ENCODE results near the gene HMCN1. TPM values are rescaled to one million over a fixed set of nuclear protein-coding genes. Genes with fewer than 3 reads are reported as not detected.

HMCN1 gene
- total and polyA plus RNA-seq, 2 donors (not counting 1 experiment from before 2014, with no cell fraction given) = 6.8 to 21.0 TPM

DNA sequence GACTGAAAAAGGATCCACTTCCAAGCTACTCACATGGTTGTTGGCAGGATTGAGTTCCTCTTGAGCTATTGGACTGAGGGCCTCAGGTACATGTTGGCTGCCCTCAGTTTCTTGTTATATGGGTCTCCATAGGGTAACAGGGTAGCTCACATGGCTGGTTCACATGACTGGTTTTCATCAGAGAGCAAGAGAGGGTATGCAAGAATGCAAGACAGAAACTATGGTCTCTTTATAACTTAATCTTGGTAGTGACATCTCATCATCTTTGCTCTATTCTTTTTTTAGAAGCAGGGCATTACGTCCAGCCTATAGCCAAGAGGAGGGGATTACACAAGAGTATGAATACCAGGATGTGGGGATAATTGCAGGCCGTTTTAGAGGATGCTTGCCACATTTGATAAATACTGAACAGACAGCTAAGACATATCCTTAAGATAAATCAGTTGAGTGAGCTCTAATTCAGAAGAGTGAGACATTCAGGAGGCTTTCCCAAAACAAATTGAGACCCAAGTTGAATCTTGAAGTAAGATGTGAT lies 100.2 kb downstream of the HMCN1 start:
- Histone ChIP-seq H3K9me3 (ENCODE audit: control insufficient read depth, insufficient read depth, low read depth, low read length) (no peaks in the 10 kb centered on the region), H3K9ac (ENCODE audit: insufficient read depth, low read length) (no peak overlapping the region), H2AFZ (ENCODE audit: low read length) (no peak overlapping the region), H3K4me3 (replicated peaks in 1 of 4; ENCODE audit: control extremely low read depth in 1 of 4, insufficient read depth in 1 of 4, low read depth in 3 of 4, low read length in 4 of 4) (no peak overlapping the region), H3K27ac (ENCODE audit: insufficient read depth, low read length) (no peak overlapping the region), H3K4me2 (ENCODE audit: extremely low read depth, insufficient read depth, low read length) (no peak overlapping the region), H3K27me3 (ENCODE audit: control insufficient read depth, insufficient read depth, low read length) (no peaks in the 10 kb centered on the region), H3K79me2 (ENCODE audit: control insufficient read depth, insufficient read depth, low read length) (no peaks in the 10 kb centered on the region), H3K4me1 (ENCODE audit: control insufficient read depth, extremely low read depth, insufficient read depth, low read length) (no peaks in the 10 kb centered on the region), H3K36me3 (ENCODE audit: control insufficient read depth, insufficient read depth, low read length) (no peaks in the 10 kb centered on the region), H4K20me1 (ENCODE audit: control insufficient read depth, extremely low read depth, insufficient read depth, low read length) (no peaks in the 10 kb centered on the region)
- no peak for TF ChIP-seq EZH2 (IDR thresholded peaks at IDR 0.05; ENCODE audit: low read length, missing control alignments)
- TF ChIP-seq, protein P1, sequence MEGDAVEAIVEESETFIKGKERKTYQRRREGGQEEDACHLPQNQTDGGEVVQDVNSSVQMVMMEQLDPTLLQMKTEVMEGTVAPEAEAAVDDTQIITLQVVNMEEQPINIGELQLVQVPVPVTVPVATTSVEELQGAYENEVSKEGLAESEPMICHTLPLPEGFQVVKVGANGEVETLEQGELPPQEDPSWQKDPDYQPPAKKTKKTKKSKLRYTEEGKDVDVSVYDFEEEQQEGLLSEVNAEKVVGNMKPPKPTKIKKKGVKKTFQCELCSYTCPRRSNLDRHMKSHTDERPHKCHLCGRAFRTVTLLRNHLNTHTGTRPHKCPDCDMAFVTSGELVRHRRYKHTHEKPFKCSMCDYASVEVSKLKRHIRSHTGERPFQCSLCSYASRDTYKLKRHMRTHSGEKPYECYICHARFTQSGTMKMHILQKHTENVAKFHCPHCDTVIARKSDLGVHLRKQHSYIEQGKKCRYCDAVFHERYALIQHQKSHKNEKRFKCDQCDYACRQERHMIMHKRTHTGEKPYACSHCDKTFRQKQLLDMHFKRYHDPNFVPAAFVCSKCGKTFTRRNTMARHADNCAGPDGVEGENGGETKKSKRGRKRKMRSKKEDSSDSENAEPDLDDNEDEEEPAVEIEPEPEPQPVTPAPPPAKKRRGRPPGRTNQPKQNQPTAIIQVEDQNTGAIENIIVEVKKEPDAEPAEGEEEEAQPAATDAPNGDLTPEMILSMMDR (conservative IDR thresholded peaks at IDR 0.05 in 1 of 2, IDR thresholded peaks at IDR 0.05 in 1 of 2; ENCODE audit: low read depth in 1 of 2, low read length in 2 of 2) = no peak
- DNase-seq (ENCODE audit: low read depth in 2 of 2) = no peak

DNA sequence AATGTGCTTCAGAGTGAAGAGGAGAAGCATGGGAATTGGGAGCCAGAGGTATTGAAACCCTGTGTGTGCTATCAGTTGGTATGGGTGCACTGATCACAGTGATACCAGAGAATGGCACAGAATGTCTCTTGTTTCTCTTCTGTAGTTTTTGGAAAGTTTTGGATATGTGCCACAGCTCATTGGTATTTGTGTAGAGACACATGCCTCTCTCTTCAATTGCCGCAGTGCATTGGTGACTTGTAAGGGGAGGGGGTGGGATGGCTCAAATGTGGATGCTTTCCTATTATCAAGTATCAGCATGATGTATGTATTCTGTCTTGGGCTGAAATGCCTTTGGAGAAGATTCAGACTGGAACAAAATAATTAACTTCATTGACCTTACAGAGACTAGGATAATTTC lies 101.0 kb downstream of the HMCN1 start:
- no peak overlapping the region for H3K4me2 ChIP-seq (ENCODE audit: extremely low read depth, insufficient read depth, low read length)
- H3K9ac ChIP-seq (ENCODE audit: insufficient read depth, low read length) = no peak overlapping the region
- no peaks in the 10 kb centered on the region for H3K79me2 ChIP-seq (ENCODE audit: control insufficient read depth, insufficient read depth, low read length)
- H3K4me3 ChIP-seq (replicated peaks in 1 of 4; ENCODE audit: control extremely low read depth in 1 of 4, insufficient read depth in 1 of 4, low read depth in 3 of 4, low read length in 4 of 4) = no peak overlapping the region
- DNase-seq (ENCODE audit: low read depth in 2 of 2) = no peak
- no peaks in the 10 kb centered on the region for H3K36me3 ChIP-seq (ENCODE audit: control insufficient read depth, insufficient read depth, low read length)
- H2AFZ ChIP-seq (ENCODE audit: low read length) = no peak overlapping the region
- no peaks in the 10 kb centered on the region for H3K9me3 ChIP-seq (ENCODE audit: control insufficient read depth, insufficient read depth, low read depth, low read length)
- TF ChIP-seq, protein P1 (conservative IDR thresholded peaks at IDR 0.05 in 1 of 2, IDR thresholded peaks at IDR 0.05 in 1 of 2; ENCODE audit: low read depth in 1 of 2, low read length in 2 of 2) = no peak
- no peak for TF ChIP-seq EZH2 (IDR thresholded peaks at IDR 0.05; ENCODE audit: low read length, missing control alignments)
- no peak overlapping the region for H3K27ac ChIP-seq (ENCODE audit: insufficient read depth, low read length)
- no peaks in the 10 kb centered on the region for H3K27me3 ChIP-seq (ENCODE audit: control insufficient read depth, insufficient read depth, low read length)
- no peaks in the 10 kb centered on the region for H3K4me1 ChIP-seq (ENCODE audit: control insufficient read depth, extremely low read depth, insufficient read depth, low read length)
- H4K20me1 ChIP-seq (ENCODE audit: control insufficient read depth, extremely low read depth, insufficient read depth, low read length) = no peaks in the 10 kb centered on the region

DNA sequence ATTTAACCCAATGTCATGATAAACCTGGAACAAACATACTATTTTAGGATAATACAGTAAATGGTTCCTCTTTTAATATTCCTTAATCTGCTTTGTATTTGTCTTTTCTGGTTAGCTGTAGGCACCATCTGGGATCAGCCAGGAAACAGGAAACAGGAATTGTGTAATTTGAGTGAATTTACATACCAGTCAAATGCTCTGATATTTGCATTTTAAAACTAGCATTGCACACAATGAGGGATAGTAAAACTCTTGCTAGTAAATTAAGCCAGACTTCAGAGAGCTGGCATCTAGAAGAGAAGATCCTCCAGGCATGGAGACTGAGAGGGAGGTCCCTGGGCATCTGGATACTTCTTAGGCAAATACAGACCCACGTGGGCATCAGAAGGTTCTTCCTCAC lies 103.5 kb downstream of the HMCN1 start:
- Histone ChIP-seq H3K36me3 (ENCODE audit: control insufficient read depth, insufficient read depth, low read length) (no peaks in the 10 kb centered on the region), H2AFZ (ENCODE audit: low read length) (no peak overlapping the region), H4K20me1 (ENCODE audit: control insufficient read depth, extremely low read depth, insufficient read depth, low read length) (no peaks in the 10 kb centered on the region), H3K27me3 (ENCODE audit: control insufficient read depth, insufficient read depth, low read length) (no peaks in the 10 kb centered on the region), H3K9ac (ENCODE audit: insufficient read depth, low read length) (no peak overlapping the region), H3K79me2 (ENCODE audit: control insufficient read depth, insufficient read depth, low read length) (no peaks in the 10 kb centered on the region), H3K27ac (ENCODE audit: insufficient read depth, low read length) (no peak overlapping the region), H3K4me3 (replicated peaks in 1 of 4; ENCODE audit: control extremely low read depth in 1 of 4, insufficient read depth in 1 of 4, low read depth in 3 of 4, low read length in 4 of 4) (no peak overlapping the region), H3K4me2 (ENCODE audit: extremely low read depth, insufficient read depth, low read length) (no peak overlapping the region), H3K4me1 (ENCODE audit: control insufficient read depth, extremely low read depth, insufficient read depth, low read length) (no peaks in the 10 kb centered on the region), H3K9me3 (ENCODE audit: control insufficient read depth, insufficient read depth, low read depth, low read length) (no peaks in the 10 kb centered on the region)
- no peak for TF ChIP-seq EZH2 (IDR thresholded peaks at IDR 0.05; ENCODE audit: low read length, missing control alignments)
- TF ChIP-seq, protein P1 (conservative IDR thresholded peaks at IDR 0.05 in 1 of 2, IDR thresholded peaks at IDR 0.05 in 1 of 2; ENCODE audit: low read depth in 1 of 2, low read length in 2 of 2) = no peak
- no peak for DNase-seq (ENCODE audit: low read depth in 2 of 2)
